Measurements from ENCODE around the gene QRICH1.

- TF ChIP-seq SIN3A (IDR thresholded peaks at IDR 0.05; ENCODE audit: borderline replicate concordance, insufficient read depth, low read length) (no peak), TAF1 (IDR thresholded peaks at IDR 0.05; ENCODE audit: borderline replicate concordance, insufficient read depth, low read length) (no peak), FOXP2 (optimal IDR thresholded peaks at IDR 0.05; ENCODE audit: borderline replicate concordance, extremely low read depth, extremely low read length, insufficient read depth) (no peak), POLR2AphosphoS5 (IDR thresholded peaks at IDR 0.05; ENCODE audit: low read depth, low read length) (no peak)
- TF ChIP-seq, protein P1, sequence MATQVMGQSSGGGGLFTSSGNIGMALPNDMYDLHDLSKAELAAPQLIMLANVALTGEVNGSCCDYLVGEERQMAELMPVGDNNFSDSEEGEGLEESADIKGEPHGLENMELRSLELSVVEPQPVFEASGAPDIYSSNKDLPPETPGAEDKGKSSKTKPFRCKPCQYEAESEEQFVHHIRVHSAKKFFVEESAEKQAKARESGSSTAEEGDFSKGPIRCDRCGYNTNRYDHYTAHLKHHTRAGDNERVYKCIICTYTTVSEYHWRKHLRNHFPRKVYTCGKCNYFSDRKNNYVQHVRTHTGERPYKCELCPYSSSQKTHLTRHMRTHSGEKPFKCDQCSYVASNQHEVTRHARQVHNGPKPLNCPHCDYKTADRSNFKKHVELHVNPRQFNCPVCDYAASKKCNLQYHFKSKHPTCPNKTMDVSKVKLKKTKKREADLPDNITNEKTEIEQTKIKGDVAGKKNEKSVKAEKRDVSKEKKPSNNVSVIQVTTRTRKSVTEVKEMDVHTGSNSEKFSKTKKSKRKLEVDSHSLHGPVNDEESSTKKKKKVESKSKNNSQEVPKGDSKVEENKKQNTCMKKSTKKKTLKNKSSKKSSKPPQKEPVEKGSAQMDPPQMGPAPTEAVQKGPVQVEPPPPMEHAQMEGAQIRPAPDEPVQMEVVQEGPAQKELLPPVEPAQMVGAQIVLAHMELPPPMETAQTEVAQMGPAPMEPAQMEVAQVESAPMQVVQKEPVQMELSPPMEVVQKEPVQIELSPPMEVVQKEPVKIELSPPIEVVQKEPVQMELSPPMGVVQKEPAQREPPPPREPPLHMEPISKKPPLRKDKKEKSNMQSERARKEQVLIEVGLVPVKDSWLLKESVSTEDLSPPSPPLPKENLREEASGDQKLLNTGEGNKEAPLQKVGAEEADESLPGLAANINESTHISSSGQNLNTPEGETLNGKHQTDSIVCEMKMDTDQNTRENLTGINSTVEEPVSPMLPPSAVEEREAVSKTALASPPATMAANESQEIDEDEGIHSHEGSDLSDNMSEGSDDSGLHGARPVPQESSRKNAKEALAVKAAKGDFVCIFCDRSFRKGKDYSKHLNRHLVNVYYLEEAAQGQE (IDR thresholded peaks at IDR 0.05; ENCODE audit: insufficient read depth in 1 of 2, low read depth in 2 of 2, low read length in 2 of 2), result no peak
Observed at GRCh38 chr3:49027634-49028033, 66.2 kb downstream of the QRICH1 start.
